ENCODE data around the gene ARPC1B.
A peak's percentile ranks its signal among the peaks of the same experiment; 100 is the strongest.
"Not testable (repeated sequence)": the region's sequence is repeated elsewhere in the genome, so short reads cannot be mapped to it uniquely, and the experiment has no call there.

ARPC1B gene

DNA sequence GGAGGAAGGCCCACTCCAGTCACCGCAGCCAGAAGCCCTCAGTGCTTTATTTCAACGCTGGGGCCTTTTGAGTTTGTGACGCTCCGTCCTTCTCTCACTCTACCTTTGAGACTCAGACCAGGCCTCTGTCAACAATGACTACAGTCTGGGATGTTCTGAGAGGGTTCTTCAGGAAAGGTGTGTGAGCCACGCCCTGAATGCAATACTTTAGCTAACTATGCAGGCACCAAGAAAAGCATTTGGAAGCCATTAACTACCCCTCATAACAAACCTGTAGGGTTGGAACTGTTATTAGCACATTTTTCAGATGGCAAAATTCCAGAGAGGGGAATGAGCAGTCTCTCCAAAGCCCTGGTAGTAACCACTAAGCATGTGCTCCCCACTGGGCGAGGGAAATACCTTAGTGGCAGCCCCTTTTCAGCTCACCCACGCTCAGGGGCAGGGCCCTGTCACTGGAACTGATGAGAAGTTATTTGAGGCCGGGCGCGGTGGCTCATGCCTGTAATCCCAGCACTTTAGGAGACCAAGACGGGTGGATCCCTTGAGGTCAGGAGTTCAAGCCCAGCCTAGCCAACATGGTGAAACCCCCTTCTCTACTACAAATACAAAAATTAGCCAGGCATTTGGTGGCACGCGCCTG is 5.7 kb upstream of the ARPC1B start:
- DNase-seq (ENCODE audit: low spot score) = no peak

DNA sequence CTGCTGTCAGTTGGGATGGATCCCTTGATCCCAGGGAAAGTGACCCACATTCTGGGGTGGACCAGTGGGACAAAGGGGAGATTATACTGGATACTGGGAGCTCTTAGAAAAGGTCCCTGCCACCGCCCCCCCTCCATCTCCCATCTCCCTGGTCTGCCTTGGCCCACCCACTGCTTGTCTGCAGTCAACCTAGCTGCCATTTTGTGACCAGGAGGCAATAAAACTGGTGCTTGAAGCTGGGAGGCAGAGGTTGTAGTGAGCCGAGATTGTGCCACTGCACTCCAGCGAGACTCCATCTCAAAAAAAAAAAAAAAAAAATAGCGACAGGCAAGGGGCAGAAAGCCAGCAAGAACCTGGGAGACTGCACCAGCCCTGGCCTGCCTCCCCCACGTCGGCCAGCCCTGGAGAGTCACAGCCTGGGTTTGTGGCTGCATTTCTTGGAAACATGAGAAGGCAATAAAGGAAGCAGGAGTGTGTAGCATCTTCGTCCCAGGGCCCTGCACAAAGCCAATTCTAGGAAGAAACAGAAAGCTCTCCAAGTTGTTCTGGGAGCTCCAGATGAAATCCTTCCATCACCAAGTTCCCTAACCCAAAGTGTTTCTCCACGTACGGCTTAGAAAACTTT is 4.7 kb upstream of the ARPC1B start:
- no peak for DNase-seq (ENCODE audit: low spot score)

DNA sequence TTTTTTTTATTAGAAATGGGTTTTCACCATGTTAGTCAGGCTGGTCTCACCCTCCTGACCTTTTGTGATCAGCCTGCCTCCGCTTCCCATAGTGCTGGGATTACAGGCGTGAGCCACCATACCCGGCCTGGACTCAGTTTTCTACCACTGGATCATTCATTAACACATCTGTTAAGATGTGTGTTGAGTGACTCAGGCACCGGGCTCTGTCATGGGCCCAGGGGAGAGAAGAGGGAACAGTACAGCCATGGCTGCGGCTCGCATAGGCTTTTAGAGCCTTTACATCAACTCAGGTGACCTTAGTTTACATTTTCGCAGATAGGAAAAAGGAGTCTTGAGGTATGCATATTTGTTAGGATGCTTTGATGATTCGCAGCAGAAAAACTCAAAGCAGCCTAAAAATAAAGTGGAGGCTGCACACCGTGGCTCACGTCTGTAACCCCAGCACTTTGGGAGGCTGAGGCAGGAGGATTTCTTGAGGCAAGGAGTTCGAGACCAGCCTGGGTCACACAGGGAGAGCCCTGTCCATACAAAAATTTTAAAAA is 3.1 kb upstream of the ARPC1B start:
- DNase-seq (ENCODE audit: low spot score) = no peak

DNA sequence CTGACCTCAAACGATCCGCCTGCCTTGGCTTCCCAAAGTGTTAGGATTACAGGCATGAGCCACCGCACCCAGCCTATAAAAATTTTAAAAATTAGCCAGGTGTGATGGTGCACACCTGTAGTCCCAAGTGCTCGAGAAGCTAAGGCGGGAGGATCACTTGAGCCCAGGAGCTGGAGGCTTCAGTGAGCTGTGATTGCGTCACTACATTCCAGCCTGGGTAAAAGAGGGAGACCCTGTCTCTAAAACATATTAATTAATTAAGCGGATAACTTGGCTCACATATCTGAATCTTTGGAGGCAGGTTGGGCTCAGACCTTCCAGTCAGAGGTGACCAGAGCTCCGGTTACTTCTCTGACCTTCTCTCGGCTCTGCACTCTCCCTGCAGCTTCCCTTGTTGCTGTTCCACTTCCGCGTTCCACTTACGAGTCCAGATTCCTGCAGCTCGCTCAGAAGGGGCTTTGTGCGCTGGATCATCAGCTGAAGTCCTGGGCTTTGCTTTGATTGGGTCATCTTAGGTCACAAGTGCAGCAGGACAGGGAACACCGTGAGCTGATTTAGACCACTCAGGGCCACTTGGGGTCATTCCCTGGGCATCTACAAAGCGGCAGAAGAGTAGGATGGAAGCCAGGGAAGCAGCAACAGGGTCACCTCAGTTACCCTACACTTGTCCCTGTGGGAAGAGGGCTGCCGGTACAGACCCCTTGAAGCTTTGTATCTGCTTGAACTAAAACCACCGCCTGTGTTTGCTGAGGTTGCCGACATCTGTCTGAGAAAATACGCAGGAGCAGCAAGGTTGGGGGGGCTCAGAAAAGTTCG is 2.0 kb upstream of the ARPC1B start:
- no peak for DNase-seq (ENCODE audit: low spot score)

DNA sequence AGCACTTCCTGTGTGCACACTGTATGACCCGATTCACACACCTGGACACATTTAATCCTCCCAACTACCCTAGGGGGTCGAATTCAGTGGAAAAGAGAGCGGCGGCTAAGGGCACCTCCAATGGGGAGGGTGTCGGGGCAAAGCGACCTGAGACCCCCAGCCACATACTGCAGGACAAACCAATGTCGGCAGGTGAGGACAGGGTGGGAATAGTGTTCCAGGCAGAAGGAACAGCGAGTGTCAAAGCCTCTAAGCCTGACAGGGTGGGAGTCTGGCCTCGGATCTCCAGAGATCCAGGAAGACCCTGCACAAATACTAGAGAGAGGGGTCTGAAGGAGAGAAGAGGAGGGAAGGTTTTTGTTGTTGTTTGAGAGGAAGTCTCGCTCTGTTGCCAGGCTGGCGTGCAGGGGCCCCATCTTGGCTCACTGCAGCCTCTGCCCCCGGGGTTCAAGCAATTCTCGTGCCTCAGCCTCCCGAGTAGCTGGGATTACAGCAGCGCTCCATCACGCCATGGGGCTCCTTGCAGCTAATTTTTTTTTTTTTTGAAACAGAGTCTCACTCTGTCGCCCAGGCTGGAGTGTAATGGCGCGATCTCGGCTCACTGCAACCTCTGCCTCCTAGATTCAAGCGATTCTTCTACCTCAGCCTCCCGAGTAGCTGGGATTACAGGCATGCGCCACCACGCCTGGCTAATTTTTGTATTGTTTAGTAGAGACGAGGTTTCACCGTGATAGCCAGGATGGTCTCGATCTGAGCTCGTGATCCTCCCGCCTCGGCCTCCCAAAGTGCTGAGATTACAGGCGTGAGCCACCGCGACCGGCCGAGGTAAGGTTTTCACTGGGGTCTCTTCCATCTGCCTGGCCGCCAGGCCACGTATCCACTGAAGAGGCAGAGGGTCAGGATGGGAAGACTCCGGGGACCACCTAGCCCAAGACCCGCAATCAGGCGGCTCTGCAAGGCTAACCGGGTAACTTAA is 1.2 kb upstream of the ARPC1B start:
- no peak for DNase-seq (ENCODE audit: low spot score)

DNA sequence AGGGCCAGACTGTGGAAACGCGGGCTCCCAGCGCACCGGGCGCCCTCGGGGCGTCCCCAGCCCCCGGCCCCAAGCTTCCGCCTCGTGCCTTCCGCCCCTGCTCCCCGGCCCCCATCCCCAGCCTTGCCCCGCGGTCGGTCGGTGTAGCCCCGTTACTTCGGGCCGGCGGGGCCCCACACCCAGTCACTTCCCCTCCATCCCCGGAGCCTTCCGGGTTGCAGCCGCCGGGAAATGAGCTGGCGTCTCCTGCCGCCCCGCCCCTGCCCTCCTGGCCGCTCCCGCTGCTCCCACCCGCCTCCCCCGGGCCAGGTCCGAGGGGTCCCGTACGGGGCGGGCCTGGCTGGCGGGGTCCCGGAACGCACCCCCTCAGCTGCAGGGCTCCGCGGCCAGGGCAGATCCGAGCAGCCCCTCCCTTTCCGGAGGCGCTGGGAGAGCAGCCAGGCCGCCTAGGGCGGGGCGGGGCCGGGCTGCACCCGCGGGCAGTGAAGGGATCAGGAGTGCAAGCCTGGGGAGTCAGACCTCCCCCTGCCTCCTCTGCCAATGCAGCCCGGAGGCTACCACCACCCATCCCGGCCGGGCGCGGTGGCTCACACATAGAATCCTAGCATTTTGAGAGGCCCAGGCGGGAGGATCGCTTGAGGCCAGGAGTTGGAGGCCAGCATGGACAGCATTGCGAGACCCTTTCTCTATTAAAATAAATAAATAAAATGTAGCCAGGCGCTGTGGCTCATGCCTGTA is 709 bp downstream of the ARPC1B start:
- DNase-seq (ENCODE audit: low spot score) = peak; percentile 85

DNA sequence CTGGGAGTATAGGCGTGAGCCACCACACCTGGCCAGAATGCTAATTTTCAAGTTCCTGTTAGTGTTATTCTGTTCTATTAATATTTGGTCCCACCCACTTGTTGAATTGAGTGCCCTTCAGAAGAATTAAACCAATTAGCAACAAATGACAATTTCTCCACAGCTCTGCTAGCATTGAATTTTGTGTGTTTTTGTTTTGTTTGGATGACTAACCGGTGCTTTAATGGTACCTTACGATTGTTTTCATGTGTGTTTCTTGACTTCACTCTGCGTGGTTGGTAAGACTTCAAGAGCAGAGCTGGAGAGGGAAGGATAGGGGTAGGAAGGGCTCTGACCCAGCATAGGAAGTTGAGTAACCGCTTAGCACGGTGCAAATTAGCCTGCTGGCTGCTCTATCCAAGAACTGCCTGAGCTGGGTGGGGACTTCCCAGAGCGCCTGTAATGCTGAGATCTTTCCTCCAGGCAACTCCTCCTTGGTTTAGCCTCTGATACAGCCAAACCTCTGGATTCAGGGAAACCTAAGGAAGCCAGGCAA is 4.6 kb downstream of the ARPC1B start:
- DNase-seq (ENCODE audit: low spot score) = peak; percentile 74

DNA sequence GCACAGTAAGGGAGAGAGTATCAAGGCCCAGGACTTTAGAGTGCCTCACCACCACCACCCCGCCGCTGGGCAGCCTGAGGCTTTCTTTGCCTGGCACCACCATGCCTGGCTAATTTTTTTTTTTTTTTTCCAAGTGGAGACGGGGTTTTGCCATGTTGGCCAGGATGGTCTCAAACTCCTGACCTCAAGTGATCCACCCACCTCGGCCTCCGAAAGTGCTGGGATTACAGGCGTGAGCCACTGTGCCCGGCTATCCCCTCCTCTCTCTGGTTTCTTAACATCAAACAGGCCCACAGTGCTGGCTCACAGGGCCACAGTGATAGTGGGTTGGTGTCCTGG is 5.1 kb downstream of the ARPC1B start:
- DNase-seq (ENCODE audit: low spot score) = not testable (repeated sequence)

DNA sequence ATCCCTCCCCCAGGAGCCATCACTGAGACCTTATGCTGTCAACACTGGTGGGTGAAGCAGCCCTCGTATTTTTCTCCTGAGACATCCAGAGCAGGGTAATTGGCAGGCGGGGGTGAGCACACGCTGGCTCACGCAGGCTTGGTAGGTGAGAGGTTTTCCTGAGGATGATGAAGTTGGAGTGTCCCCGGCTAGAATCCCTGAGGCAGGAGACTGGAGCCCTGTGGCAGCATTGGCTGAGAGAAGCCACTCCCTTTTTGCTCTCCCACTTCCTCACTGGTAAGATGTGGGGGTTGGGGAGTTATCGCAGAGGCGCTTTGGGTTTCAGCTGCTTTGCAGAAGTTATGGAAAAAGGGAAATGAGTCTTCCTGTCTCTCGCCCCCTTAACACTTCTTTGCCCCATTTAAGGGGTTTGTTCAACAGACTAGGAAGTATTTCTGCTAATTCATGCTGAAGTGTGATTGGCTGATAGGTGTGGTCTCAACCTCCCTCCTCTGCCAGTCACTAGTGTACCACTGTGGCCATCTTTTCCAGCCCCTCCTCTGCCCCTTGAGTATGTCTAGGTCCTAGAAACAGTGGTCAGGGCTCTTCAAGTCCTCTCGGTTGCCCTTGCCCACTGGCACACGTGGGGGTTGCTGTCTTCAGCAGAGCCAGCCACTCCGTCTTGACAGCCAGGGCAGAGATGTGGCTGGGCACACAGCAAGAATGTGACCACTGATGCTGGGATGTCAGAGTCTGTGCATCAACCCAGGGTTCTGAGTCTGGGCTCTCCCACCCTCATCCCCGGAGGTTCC is 5.7 kb downstream of the ARPC1B start:
- DNase-seq (ENCODE audit: low spot score) = peak; percentile 82

DNA sequence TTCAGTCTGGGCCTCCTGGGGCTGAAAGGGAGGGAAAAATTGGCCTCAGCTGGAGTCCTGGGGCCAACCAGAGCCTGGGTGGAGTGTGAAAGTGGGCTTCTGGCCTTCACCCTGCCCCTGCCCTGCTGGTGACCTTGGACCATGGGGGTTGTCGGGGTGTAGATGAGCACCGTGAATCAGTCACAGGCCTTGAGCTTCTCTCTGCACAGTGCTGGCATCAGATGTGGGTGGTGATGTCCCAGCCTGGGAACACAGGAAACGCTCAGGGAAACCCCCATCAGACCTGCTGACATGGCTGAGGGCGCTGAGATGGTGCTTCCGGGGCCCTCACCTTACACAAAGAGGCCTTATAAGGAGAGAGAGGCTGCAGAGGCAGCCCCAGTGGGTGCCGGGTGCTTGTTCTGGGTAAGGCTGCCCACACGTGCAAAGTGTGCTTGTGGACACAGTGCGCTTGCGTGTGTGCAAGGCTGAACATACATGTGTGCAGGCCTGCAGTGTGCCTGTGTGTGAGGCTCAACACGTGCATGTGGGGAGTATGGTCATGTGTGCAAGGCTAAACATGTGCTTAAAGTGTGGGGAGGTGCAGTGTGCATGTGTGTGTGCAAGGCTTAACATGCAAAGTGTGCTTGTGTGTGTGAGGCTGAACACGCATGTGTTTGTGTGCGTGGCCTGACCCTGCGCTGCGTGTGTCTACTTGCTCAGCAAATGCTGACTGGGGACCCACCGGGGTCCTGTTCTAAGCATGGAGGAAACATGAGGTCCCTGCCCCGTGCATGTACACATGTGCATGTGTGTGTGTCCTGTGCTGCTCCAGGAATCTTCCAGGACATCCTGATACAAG is 6.5 kb downstream of the ARPC1B start:
- peak; percentile 90 for DNase-seq (ENCODE audit: low spot score)

DNA sequence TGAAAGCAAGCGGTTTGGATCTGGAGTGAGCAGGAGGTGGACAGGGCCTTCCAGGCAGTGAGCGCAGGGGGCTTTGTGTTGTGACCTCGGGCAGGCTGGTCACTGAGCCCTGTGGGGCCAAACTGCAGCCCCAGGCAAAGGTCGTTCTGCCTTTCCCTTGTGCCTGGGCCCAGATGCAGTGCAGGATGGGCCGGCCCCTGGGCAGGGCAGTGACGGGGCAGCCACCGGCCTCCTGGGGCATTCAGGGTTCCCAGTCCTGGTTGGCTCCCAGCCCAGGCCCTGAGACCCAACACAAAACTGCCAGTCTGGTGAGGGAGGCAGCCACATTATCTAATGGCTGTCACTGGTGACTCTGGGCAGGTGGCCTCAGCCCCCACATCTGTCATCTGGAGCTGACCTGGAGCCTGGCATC is 7.1 kb downstream of the ARPC1B start:
- DNase-seq (ENCODE audit: low spot score) = no peak

DNA sequence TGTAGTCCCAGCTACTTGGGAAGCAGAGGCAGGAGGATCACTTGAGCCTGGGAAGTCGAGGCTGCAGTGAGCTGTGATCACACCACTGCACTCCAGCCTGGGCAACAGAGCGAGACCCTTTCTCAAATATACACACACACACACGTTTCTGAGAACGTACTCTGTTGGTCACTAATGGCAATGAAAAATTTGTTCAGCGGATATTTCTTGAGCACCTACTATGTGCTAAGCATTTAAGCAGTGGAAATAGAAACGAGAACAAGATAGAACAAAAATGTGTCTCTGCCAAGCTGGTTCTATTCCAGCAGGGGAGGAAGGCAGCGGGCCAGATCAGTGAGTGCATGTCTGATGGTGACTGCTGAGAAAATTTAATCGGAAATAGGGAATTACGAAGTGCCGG is 8.7 kb downstream of the ARPC1B start:
- no peak for DNase-seq (ENCODE audit: low spot score)

DNA sequence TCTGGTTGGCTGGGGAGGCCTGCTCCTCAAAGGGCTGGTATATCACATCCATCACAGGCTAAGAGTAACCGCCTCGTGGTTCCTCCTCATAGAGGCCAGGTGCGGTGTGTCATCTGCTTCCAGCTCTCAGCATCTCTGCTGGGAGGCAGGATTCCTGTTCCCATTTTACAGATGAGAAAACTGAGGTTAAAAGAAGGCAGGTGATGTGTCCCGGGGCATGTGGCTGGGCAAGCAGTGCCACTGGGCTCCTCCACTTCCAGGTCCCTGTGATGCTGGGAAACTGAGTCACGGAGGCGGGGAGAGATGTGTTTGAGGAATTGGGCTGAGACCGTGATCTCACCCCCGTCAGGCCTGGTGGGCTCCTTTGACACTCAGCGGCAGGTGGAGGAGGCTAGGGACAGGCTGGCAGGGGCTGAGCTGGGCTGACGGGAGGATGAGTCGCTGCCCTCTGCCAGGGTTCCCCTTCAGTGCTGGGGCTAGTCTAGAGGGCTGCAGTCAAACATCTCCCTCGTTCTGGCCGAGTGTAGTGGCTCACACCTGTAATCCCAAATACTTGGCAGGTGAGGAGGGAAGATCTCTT is 9.4 kb downstream of the ARPC1B start:
- no peak for DNase-seq (ENCODE audit: low spot score)

DNA sequence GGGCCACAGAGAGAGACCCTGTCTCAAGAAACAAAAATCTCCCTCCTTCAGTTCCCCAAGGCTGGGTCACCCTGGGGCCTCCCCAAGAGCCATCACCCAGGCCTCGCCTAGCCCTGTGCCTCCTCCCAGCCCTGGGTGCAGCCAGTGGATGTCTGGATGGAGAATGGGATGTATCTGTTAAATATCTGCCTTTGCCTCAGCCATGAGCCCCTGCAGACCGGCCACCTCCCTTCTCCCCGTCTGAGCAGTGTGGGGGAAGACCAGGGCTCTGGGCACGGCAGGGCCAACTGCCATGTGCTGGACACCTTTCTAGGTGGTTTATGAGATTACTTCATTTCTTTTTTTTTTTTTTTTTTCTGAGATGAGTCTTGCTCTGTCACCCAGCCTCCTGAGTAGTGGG is 10.0 kb downstream of the ARPC1B start:
- DNase-seq (ENCODE audit: low spot score) = no peak

DNA sequence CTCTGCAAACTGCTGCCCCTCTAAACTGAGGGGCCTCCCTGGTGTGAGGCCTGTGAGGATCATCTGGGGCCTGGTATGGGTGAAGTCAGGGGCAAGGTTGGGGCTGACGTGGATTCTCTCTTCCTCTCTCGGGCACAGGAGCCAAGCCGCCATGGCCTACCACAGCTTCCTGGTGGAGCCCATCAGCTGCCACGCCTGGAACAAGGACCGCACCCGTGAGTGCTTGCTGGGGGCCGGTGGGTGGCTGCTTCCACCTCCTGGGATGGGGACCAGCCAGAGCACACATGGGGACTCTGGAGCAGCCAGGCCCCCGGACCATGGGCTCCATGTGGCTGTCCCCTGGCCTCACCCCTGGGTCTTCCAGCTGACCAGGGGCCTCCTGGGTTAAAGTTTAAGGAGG is 11.0 kb downstream of the ARPC1B start:
- DNase-seq (ENCODE audit: low spot score) = no peak

DNA sequence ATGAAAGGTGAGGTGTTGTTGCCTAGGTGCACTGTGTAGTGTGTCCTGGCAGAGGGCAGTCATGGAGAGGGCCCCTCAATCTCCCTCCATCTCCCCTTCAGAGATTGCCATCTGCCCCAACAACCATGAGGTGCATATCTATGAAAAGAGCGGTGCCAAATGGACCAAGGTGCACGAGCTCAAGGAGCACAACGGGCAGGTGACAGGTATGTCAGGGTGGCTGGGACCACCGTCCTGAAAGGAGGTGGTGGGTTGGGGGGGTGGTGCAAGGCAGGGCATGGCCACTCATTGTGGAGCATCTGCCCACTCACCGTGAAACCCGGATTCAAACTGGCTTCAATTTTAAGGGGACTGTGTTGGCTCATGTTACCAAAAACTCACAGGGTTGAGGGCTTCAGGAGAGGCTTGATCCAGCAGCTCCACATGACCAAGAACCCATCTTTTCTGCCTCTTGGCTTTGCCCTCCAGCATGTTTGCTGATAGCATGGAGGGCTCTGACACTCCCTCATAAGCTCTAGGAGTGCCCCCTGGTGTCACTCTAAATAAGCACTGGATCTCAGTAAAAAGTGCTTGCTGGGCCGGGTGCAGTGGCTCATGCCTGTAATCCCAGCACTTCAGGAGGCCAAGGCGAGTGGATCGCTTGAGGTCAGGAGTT is 12.2 kb downstream of the ARPC1B start:
- DNase-seq (ENCODE audit: low spot score) = peak; percentile 83

DNA sequence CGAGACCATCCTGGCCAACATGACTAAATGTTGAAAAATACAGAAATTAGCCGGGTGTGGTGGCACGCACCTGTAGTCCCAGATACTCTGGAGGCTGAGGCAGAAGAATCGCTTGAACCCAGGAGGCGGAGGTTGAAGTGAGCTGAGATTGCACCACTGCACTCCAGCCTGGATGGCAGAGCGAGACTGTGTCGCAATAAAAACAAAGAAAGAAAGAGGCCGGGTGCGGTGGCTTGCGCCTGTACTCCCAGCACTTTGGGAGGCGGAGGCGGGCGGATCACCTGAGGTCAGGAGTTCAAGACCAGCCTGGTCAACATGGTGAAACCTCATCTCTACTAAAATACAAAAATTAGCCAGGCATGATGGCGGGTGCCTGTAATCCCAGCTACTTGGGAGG is 12.7 kb downstream of the ARPC1B start:
- DNase-seq (ENCODE audit: low spot score) = not testable (repeated sequence)

DNA sequence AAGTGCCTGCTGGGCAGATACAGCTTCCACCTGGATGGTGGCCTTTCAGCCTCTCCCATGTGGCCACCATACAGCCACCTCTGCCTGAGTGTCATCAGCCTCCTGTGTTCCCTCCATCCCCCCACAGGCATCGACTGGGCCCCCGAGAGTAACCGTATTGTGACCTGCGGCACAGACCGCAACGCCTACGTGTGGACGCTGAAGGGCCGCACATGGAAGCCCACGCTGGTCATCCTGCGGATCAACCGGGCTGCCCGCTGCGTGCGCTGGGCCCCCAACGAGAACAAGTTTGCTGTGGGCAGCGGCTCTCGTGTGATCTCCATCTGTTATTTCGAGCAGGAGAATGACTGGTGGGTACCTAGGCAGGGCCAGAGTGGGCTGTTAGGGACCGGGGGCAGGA is 13.4 kb downstream of the ARPC1B start:
- DNase-seq (ENCODE audit: low spot score) = no peak
